Lower lobe of right lung (tissue), 2 donors: ENCODE measurements around the gene NRCAM. TPM values are rescaled to one million over a fixed set of nuclear protein-coding genes. Genes with fewer than 3 reads are reported as not detected.
"Not testable (repeated sequence)": the region's sequence is repeated elsewhere in the genome, so short reads cannot be mapped to it uniquely, and the experiment has no call there.

Experiments used
- ATAC-seq, 2 donors: fragments of 200-7000 bp; cut with Tn5 transposase; one replicate each; pipeline ENCODE4 v1.9.1; 2020 to 2022; ENCODE audit warnings: mild to moderate bottlenecking in 2 of 2, moderate library complexity in 2 of 2
- DNase-seq: peaks from one replicate; pipeline ENCODE4 v3.0.0-alpha.2; 2020
- H3K27ac ChIP-seq: fragments of 200-600 bp; one replicate; pipeline ENCODE4 v1.8.0; 2022
- H3K27me3 ChIP-seq: fragments of 200-600 bp; one replicate; pipeline ENCODE4 v1.8.0; 2022; ENCODE audit warnings: low read depth
- H3K36me3 ChIP-seq: fragments of 200-600 bp; one replicate; pipeline ENCODE4 v1.8.0; 2022; ENCODE audit warnings: mild to moderate bottlenecking
- H3K4me1 ChIP-seq: fragments of 200-600 bp; one replicate; pipeline ENCODE4 v1.8.0; 2022
- H3K4me3 ChIP-seq: fragments of 200-600 bp; one replicate; pipeline ENCODE4 v1.8.0; 2022; ENCODE audit warnings: mild to moderate bottlenecking
- H3K9me3 ChIP-seq: fragments of 200-600 bp; one replicate; pipeline ENCODE4 v1.8.0; 2022
- intact Hi-C: fragments of 100-400 bp; cut with DNase I; formaldehyde crosslinking; loops from one replicate; pipeline ENCODE4 v1.11.0; 2022
- total RNA-seq: library from RNA; stranded (reverse); fragmentation: NEBNext Ultra II Directional; extraction: Animal tissue kit (Norgen Biotek cat#: 25700); gene quantifications from one replicate; pipeline ENCODE4 v1.2.1, GENCODE V29; 2021
- TF ChIP-seq, protein P1 (sequence below): fragments of 200-600 bp; IDR thresholded peaks from one replicate; pipeline ENCODE4 v1.8.0; 2022; ENCODE audit warnings: antibody characterized with exemption, mild to moderate bottlenecking
- donor health status: DM: no; HTN: yes; CAD: no; lungs with severe emphysema.

The NRCAM gene
- total RNA-seq, 1 donor from 2014 or later, result 2.6 TPM

DNA sequence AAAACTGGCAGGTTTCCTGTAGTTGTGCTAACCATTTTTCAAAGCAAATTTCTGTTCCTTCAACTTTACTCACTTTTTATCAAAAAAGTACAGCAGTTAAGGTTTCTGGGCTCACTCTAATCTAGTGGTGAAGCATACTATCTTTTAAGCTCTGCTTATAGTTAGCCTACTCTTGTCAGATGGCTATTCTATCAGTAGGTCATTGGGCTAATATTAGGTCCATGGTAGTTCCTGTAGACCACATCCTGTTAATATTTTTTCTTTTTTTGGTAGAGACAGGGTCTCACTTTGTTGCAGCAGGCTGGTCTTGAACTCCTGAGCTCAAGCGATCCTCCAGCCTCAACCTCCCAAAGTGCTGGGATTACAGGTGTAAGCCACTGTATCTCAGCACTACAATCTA is 27.9 kb upstream of the NRCAM start:
- H3K36me3 ChIP-seq, result peaks cover 54% of the 10 kb centered on the region
- no peaks in the 10 kb centered on the region for H3K27me3 ChIP-seq
- TF ChIP-seq, protein P1, sequence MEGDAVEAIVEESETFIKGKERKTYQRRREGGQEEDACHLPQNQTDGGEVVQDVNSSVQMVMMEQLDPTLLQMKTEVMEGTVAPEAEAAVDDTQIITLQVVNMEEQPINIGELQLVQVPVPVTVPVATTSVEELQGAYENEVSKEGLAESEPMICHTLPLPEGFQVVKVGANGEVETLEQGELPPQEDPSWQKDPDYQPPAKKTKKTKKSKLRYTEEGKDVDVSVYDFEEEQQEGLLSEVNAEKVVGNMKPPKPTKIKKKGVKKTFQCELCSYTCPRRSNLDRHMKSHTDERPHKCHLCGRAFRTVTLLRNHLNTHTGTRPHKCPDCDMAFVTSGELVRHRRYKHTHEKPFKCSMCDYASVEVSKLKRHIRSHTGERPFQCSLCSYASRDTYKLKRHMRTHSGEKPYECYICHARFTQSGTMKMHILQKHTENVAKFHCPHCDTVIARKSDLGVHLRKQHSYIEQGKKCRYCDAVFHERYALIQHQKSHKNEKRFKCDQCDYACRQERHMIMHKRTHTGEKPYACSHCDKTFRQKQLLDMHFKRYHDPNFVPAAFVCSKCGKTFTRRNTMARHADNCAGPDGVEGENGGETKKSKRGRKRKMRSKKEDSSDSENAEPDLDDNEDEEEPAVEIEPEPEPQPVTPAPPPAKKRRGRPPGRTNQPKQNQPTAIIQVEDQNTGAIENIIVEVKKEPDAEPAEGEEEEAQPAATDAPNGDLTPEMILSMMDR, result no peak
- intact Hi-C loops, result no loop called here
- no peaks in the 10 kb centered on the region for H3K9me3 ChIP-seq
- DNase-seq (no peak), ATAC-seq (no peak)
- no peak overlapping the region for H3K27ac ChIP-seq
- H3K4me3 ChIP-seq, result no peak overlapping the region
- H3K4me1 ChIP-seq, result no peaks in the 10 kb centered on the region

DNA sequence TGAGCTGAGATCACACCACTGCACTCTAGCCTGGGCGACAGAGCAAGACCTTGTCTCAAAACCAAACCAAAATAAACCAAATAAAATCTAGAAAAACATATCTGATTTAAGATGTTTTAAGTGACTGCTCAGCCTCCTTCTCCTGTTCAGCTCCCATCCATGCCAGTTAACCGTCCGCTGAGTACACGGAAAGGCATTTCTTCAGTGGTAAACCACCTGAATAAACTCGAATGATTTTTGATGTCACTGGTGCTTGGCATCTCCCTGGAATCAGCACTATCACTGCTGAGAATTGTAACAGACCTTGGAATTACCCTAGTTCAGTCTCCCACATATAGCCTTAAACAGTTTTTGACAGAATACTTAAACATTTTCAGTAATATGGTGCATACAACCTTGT is 24.1 kb upstream of the NRCAM start:
- intact Hi-C loops, result no loop called here
- no peak overlapping the region for H3K27ac ChIP-seq
- no peaks in the 10 kb centered on the region for H3K9me3 ChIP-seq
- DNase-seq (no peak), ATAC-seq (no peak)
- H3K4me3 ChIP-seq, result no peak overlapping the region
- no peaks in the 10 kb centered on the region for H3K27me3 ChIP-seq
- TF ChIP-seq, protein P1, result no peak
- peaks cover 71% of the 10 kb centered on the region for H3K36me3 ChIP-seq
- H3K4me1 ChIP-seq, result no peaks in the 10 kb centered on the region

DNA sequence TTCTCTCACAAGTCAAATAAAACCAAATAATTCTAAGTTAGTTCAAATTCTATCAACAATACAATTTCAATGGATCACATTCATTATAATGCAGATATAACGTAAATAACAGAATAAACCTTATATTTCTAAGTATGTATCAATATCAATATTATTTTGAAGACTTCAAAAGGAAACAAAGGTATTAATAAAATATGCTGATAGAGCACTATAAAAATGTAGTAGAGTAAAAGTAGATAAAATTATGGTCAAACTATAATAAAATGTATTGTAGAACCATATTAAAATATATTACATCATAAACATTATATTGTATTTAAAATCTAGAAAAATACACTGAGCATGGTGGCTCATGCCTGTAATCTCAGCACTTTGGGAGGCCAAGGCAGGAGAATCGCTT is 23.5 kb upstream of the NRCAM start:
- TF ChIP-seq, protein P1, result no peak
- ATAC-seq (no peak), DNase-seq (no peak)
- intact Hi-C loops, result no loop called here
- H3K4me3 ChIP-seq, result no peak overlapping the region
- no peak overlapping the region for H3K27ac ChIP-seq
- no peaks in the 10 kb centered on the region for H3K4me1 ChIP-seq
- no peaks in the 10 kb centered on the region for H3K9me3 ChIP-seq
- H3K36me3 ChIP-seq, result peaks cover 68% of the 10 kb centered on the region
- H3K27me3 ChIP-seq, result no peaks in the 10 kb centered on the region

DNA sequence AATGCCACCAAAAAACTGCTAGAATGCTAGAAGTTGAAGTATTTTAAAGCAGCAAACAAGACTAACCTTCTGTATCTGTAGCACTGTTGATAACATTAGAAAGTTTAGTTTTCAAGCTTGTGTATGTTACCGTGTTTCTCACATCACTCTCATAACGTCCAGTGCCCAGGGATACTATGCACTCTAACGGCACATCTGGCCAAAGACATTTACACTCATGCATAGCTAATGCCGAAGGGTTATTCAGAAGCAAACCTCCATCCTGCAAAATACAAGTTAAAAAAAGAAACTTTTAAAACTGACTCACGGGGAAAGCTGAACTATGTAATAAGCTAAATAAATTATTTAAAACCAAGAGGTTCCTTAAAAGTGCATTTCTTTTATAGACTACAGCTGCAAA is 22.9 kb upstream of the NRCAM start:
- ATAC-seq, result no peak
- intact Hi-C loops, result no loop called here

DNA sequence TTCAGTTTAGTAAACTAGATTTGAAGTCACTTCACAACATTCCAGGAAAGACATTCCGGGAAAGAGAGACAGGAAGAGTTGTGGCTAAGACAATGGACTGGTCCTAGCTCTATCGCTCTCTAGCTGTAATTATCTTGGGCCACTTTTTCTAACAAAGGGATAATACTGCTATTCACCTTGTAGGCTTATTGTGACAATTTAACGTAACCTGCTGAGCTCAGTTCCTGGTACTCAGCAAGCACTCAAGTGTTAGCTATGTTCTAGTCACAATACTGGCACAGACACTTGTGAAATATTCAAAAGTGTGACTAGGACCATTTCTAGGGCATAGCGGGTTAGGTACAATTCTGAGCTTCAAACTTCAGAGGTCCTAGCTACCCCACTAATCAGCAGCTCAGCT is 12.0 kb upstream of the NRCAM start:
- no peaks in the 10 kb centered on the region for H3K9me3 ChIP-seq
- TF ChIP-seq, protein P1, result no peak
- H3K27ac ChIP-seq, result no peak overlapping the region
- H3K27me3 ChIP-seq, result no peaks in the 10 kb centered on the region
- ATAC-seq (peak; percentile 37 to 57), DNase-seq (no peak)
- intact Hi-C loops, result no loop called here
- no peaks in the 10 kb centered on the region for H3K4me1 ChIP-seq
- no peaks in the 10 kb centered on the region for H3K36me3 ChIP-seq
- no peak overlapping the region for H3K4me3 ChIP-seq

More for the DNA sequence above, 22.9 kb upstream of the NRCAM start:
- Histone ChIP-seq H3K9me3 (no peaks in the 10 kb centered on the region), H3K27ac (no peak overlapping the region), H3K36me3 (peaks cover 68% of the 10 kb centered on the region), H3K4me3 (no peak overlapping the region), H3K27me3 (no peaks in the 10 kb centered on the region), H3K4me1 (no peaks in the 10 kb centered on the region)
- TF ChIP-seq, protein P1, result no peak
- DNase-seq, result no peak

DNA sequence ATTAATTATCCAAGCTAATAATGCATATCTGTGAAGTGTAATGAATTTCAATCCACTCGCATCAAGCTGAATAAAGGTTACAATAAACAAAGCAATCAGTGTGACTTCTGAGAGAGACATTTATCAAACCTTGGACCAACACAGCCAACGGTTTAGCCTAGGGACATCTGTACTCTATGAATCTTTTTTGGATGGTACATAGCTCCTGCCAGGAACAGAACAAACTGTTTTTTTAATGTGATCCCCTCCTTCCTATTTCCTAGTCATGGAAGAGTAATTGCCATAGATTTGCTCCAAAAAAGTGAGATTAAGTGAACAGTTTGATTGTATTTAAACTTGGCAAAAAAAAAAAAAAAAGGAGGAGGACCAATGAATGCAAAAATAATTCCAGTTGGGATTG is 11.2 kb upstream of the NRCAM start:
- intact Hi-C loops, result no loop called here
- Histone ChIP-seq H3K9me3 (no peaks in the 10 kb centered on the region), H3K27me3 (no peaks in the 10 kb centered on the region), H3K36me3 (no peaks in the 10 kb centered on the region), H3K4me3 (no peak overlapping the region), H3K27ac (no peak overlapping the region), H3K4me1 (no peaks in the 10 kb centered on the region)
- DNase-seq (no peak), ATAC-seq (no peak)
- TF ChIP-seq, protein P1, result no peak

DNA sequence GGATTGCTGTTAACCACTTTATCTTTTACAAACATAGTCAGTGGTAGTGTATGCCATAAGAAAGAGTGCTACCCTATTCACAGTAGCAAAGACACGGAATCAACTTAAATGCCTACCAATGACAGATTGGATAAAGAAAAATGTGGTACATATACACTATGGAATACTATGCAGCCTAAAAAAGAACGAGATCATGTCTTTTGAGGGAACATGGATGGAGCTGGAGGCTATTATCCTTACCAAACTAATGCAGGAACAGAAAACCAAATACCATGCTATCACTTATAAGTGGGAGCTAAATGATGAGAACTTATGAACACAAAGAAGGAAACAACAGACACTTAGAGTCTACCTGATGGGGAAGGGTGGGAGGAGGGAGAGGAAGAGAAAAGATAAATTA is 10.1 kb upstream of the NRCAM start:
- H3K4me3 ChIP-seq, H3K36me3 ChIP-seq, ATAC-seq, H3K27me3 ChIP-seq, H3K27ac ChIP-seq, H3K9me3 ChIP-seq, DNase-seq, H3K4me1 ChIP-seq, intact Hi-C loops: not testable (repeated sequence)
